Activated CD4-positive, alpha-beta memory T cell treated with anti-CD3 and anti-CD28 coated beads, Interleukin-2, amount 10 ng/mL, durations not matched to agents 7 days and 5 days (primary cell): ENCODE results near the gene AKT1S1. TPM values are rescaled to one million over a fixed set of nuclear protein-coding genes. Genes with fewer than 3 reads are reported as not detected.

Experiments used
- CTCF ChIA-PET: fragments of 350-600 bp; sonication (Branson Sonifier 250); formaldehyde crosslinking; loops from one replicate; lab custom pipeline; 2021; ENCODE audit warnings: antibody characterized with exemption, inconsistent platforms; lab: Charles Lee
- POLR2A ChIA-PET: fragments of 350-600 bp; sonication (Branson Sonifier 250); formaldehyde crosslinking; loops from one replicate; lab custom pipeline; 2021; ENCODE audit warnings: antibody characterized with exemption; lab: Charles Lee
- DNase-seq: peaks from one replicate; pipeline ENCODE4 v3.0.0-alpha.2; 2020
- H3K27ac Mint-ChIP-seq: one replicate; pipeline ENCODE4 v1.8.0; 2021; ENCODE audit warnings: mild to moderate bottlenecking, mixed read lengths
- H3K27me3 Mint-ChIP-seq: one replicate; pipeline ENCODE4 v1.8.0; 2021; ENCODE audit warnings: mixed read lengths
- H3K36me3 Mint-ChIP-seq: one replicate; pipeline ENCODE4 v1.8.0; 2021; ENCODE audit warnings: low read depth, mixed read lengths
- H3K4me1 Mint-ChIP-seq: one replicate; pipeline ENCODE4 v1.8.0; 2021; ENCODE audit warnings: mixed read lengths
- H3K4me3 Mint-ChIP-seq: one replicate; pipeline ENCODE4 v1.8.0; 2021; ENCODE audit warnings: mild to moderate bottlenecking, mixed read lengths
- H3K9me3 Mint-ChIP-seq: one replicate; pipeline ENCODE4 v1.8.0; 2021; ENCODE audit warnings: mixed read lengths
- total RNA-seq, 2 experiments: library from RNA; stranded (reverse); gene quantifications; one replicate each; pipeline ENCODE4 v1.2.3, GENCODE V29; 2021

AKT1S1 gene
- total RNA-seq, 2 experiments from 2014 or later = 20.2 to 23.0 TPM

- H3K27me3 Mint-ChIP-seq = no peaks in the 10 kb centered on the region
- peak; percentile 99 for DNase-seq
- H3K27ac Mint-ChIP-seq = no peak overlapping the region
- H3K9me3 Mint-ChIP-seq = no peaks in the 10 kb centered on the region
- peaks cover 39% of the 10 kb centered on the region for H3K4me1 Mint-ChIP-seq
- ChIA-PET POLR2A (interaction anchor here (0.7 to 3.4 kb wide), 18 partner anchors 7 to 381 kb away, joined by 3 to 39 read pairs (median 6); partner anchors contain the start of genes ATF5, FUZ, IL4I1 and MED25), CTCF (interaction anchor here (1.0 kb wide), 1 partner anchor 9 kb away, joined by 3 read pairs; the partner anchor contains the start of gene PNKP)
- peaks cover 33% of the 10 kb centered on the region for H3K36me3 Mint-ChIP-seq
- H3K4me3 Mint-ChIP-seq = no peak overlapping the region
Measured at GRCh38 chr19:49876422-49877019, 634 bp downstream of the AKT1S1 start.

- peaks cover 28% of the 10 kb centered on the region for H3K36me3 Mint-ChIP-seq
- H3K4me1 Mint-ChIP-seq = peaks cover 43% of the 10 kb centered on the region
- CTCF ChIA-PET = no interaction called here
- DNase-seq = peak; percentile 67
- POLR2A ChIA-PET = interaction anchor here (0.8 to 3.4 kb wide), 9 partner anchors 8 to 380 kb away, joined by 3 to 39 read pairs (median 8); partner anchors contain the start of genes ATF5, FUZ, IL4I1 and MED25
- no peak overlapping the region for H3K27ac Mint-ChIP-seq
- H3K9me3 Mint-ChIP-seq = no peaks in the 10 kb centered on the region
- H3K4me3 Mint-ChIP-seq = no peak overlapping the region
- no peaks in the 10 kb centered on the region for H3K27me3 Mint-ChIP-seq
Measured at GRCh38 chr19:49875857-49876421, 1.2 kb downstream of the AKT1S1 start.

GRCh38 chr19:49875177-49875576 lies 2.0 kb downstream of the AKT1S1 start:
- no peak for DNase-seq
- H3K27ac Mint-ChIP-seq = no peak overlapping the region
- H3K9me3 Mint-ChIP-seq = no peaks in the 10 kb centered on the region
- no peak overlapping the region for H3K4me3 Mint-ChIP-seq
- H3K36me3 Mint-ChIP-seq = peaks cover 21% of the 10 kb centered on the region
- H3K4me1 Mint-ChIP-seq = peaks cover 51% of the 10 kb centered on the region
- POLR2A ChIA-PET = interaction anchor here (2.5 to 3.4 kb wide), 3 partner anchors 10 to 62 kb away, joined by 8 to 39 read pairs (median 18); partner anchors contain the start of genes ATF5, FUZ and NUP62
- CTCF ChIA-PET = no interaction called here
- H3K27me3 Mint-ChIP-seq = no peaks in the 10 kb centered on the region

- Mint-ChIP-seq H3K9me3 (no peaks in the 10 kb centered on the region), H3K36me3 (peaks cover 19% of the 10 kb centered on the region), H3K27me3 (no peaks in the 10 kb centered on the region), H3K4me3 (no peak overlapping the region), H3K4me1 (peaks cover 51% of the 10 kb centered on the region), H3K27ac (peak overlapping the region; percentile 36)
- no peak for DNase-seq
- POLR2A ChIA-PET = interaction anchor here (3.4 kb wide), 1 partner anchor 9 kb away, joined by 18 read pairs; no protein-coding TSS in a partner anchor
- CTCF ChIA-PET = no interaction called here
Measured at GRCh38 chr19:49874503-49875157, 2.5 kb downstream of the AKT1S1 start.

- POLR2A ChIA-PET = no interaction called here
- CTCF ChIA-PET = no interaction called here
Measured at GRCh38 chr19:49873834-49874233, 3.3 kb downstream of the AKT1S1 start.

GRCh38 chr19:49873129-49873521 lies 4.0 kb downstream of the AKT1S1 start:
- no peaks in the 10 kb centered on the region for H3K27me3 Mint-ChIP-seq
- no peaks in the 10 kb centered on the region for H3K9me3 Mint-ChIP-seq
- peaks cover 37% of the 10 kb centered on the region for H3K4me1 Mint-ChIP-seq
- CTCF ChIA-PET = no interaction called here
- DNase-seq = no peak
- H3K36me3 Mint-ChIP-seq = peaks cover 9% of the 10 kb centered on the region
- H3K27ac Mint-ChIP-seq = no peak overlapping the region
- POLR2A ChIA-PET = no interaction called here
- H3K4me3 Mint-ChIP-seq = no peak overlapping the region

More at GRCh38 chr19:49873834-49874233, 3.3 kb downstream of the AKT1S1 start:
- Mint-ChIP-seq H3K36me3 (peaks cover 12% of the 10 kb centered on the region), H3K4me1 (peaks cover 44% of the 10 kb centered on the region), H3K9me3 (no peaks in the 10 kb centered on the region), H3K27ac (no peak overlapping the region), H3K4me3 (no peak overlapping the region), H3K27me3 (no peaks in the 10 kb centered on the region)
- DNase-seq = no peak

- Mint-ChIP-seq H3K27ac (peak overlapping the region; percentile 73), H3K36me3 (peaks cover 7% of the 10 kb centered on the region), H3K9me3 (no peaks in the 10 kb centered on the region), H3K27me3 (no peaks in the 10 kb centered on the region), H3K4me1 (peaks cover 34% of the 10 kb centered on the region), H3K4me3 (no peak overlapping the region)
- CTCF ChIA-PET = no interaction called here
- DNase-seq = no peak
- POLR2A ChIA-PET = no interaction called here
Measured at GRCh38 chr19:49872245-49873128, 4.7 kb downstream of the AKT1S1 start.

- ChIA-PET CTCF (no interaction called here), POLR2A (no interaction called here)
- peak overlapping the region; percentile 49 for H3K4me3 Mint-ChIP-seq
- no peak for DNase-seq
- peaks cover 13% of the 10 kb centered on the region for H3K36me3 Mint-ChIP-seq
- H3K27ac Mint-ChIP-seq = peak overlapping the region; percentile 73
- no peaks in the 10 kb centered on the region for H3K9me3 Mint-ChIP-seq
- no peaks in the 10 kb centered on the region for H3K27me3 Mint-ChIP-seq
- H3K4me1 Mint-ChIP-seq = peaks cover 38% of the 10 kb centered on the region
Measured at GRCh38 chr19:49871349-49871985, 5.7 kb downstream of the AKT1S1 start.

GRCh38 chr19:49870309-49870901 lies 6.8 kb downstream of the AKT1S1 start:
- Mint-ChIP-seq H3K27me3 (no peaks in the 10 kb centered on the region), H3K9me3 (no peaks in the 10 kb centered on the region), H3K27ac (no peak overlapping the region), H3K4me1 (peaks cover 46% of the 10 kb centered on the region), H3K4me3 (no peak overlapping the region), H3K36me3 (peaks cover 20% of the 10 kb centered on the region)
- CTCF ChIA-PET = no interaction called here
- POLR2A ChIA-PET = interaction anchor here (1.3 to 4.9 kb wide), 4 partner anchors 19 to 59 kb away, joined by 4 to 48 read pairs (median 7); partner anchors contain the start of genes ATF5, NUP62 and PTOV1
- DNase-seq = no peak

- CTCF ChIA-PET = interaction anchor here (0.5 to 1.3 kb wide), 7 partner anchors 17 to 103 kb away, joined by 3 to 5 read pairs (median 3); partner anchors contain the start of genes AP2A1, FUZ and PTOV1
- POLR2A ChIA-PET = interaction anchor here (0.8 to 4.9 kb wide), 10 partner anchors 7 to 133 kb away, joined by 3 to 48 read pairs (median 4); partner anchors contain the start of genes AKT1S1, ATF5, FUZ and NUP62
- Mint-ChIP-seq H3K36me3 (peaks cover 27% of the 10 kb centered on the region), H3K27ac (no peak overlapping the region), H3K4me1 (peaks cover 46% of the 10 kb centered on the region), H3K9me3 (no peaks in the 10 kb centered on the region), H3K4me3 (no peak overlapping the region), H3K27me3 (no peaks in the 10 kb centered on the region)
- peak; percentile 94 for DNase-seq
Measured at GRCh38 chr19:49869484-49870308, 7.5 kb downstream of the AKT1S1 start.

GRCh38 chr19:49869009-49869483 lies 8.1 kb downstream of the AKT1S1 start:
- POLR2A ChIA-PET = interaction anchor here (0.8 to 4.9 kb wide), 11 partner anchors 8 to 134 kb away, joined by 3 to 48 read pairs (median 4); partner anchors contain the start of genes AKT1S1, ATF5, FUZ and NUP62
- H3K4me1 Mint-ChIP-seq = peaks cover 48% of the 10 kb centered on the region
- no peak overlapping the region for H3K4me3 Mint-ChIP-seq
- no peak for DNase-seq
- CTCF ChIA-PET = interaction anchor here (0.7 to 1.3 kb wide), 6 partner anchors 18 to 102 kb away, joined by 3 to 5 read pairs (median 3); partner anchors contain the start of genes AP2A1, FUZ and PTOV1
- H3K27me3 Mint-ChIP-seq = no peaks in the 10 kb centered on the region
- H3K9me3 Mint-ChIP-seq = no peaks in the 10 kb centered on the region
- peaks cover 33% of the 10 kb centered on the region for H3K36me3 Mint-ChIP-seq
- H3K27ac Mint-ChIP-seq = no peak overlapping the region
